Heart right ventricle (tissue), 16 donors: ENCODE results near the gene GDAP1L1. TPM values are rescaled to one million over a fixed set of nuclear protein-coding genes. Genes with fewer than 3 reads are reported as not detected.
A peak's percentile ranks its signal among the peaks of the same experiment; 100 is the strongest.

Source experiments
- ATAC-seq, 8 donors: fragments of 200-7000 bp; cut with Tn5 transposase; one replicate each; pipeline ENCODE4 v1.9.1; 2020; ENCODE audit warnings: mild to moderate bottlenecking in 8 of 8, moderate library complexity in 8 of 8, moderate number of reproducible peaks in 1 of 8
- DNase-seq, 2 donors: peaks; one replicate each; pipeline ENCODE4 v3.0.0-alpha.2; 2020
- H3K27ac ChIP-seq, 10 donors: fragments of 200-600 bp; sonication (generic) in 2 of 10; one replicate each; pipeline versions ENCODE4 v1.5.0 to v1.8.0; 2020 to 2022; ENCODE audit warnings: mild to moderate bottlenecking in 3 of 10
- H3K27me3 ChIP-seq, 7 donors: fragments of 200-600 bp; one replicate each; pipeline ENCODE4 v1.8.0; 2021 to 2022; ENCODE audit warnings: mild to moderate bottlenecking in 2 of 7
- H3K36me3 ChIP-seq, 9 donors: fragments of 200-600 bp; sonication (generic) in 1 of 9; one replicate each; pipeline versions ENCODE4 v1.5.0 to v1.8.0; 2020 to 2022; ENCODE audit warnings: mild to moderate bottlenecking in 2 of 9
- H3K4me1 ChIP-seq, 9 donors: fragments of 200-600 bp; sonication (generic) in 1 of 9; one replicate each; pipeline versions ENCODE4 v1.5.0 to v1.8.0; 2020 to 2022; ENCODE audit warnings: mild to moderate bottlenecking in 4 of 9
- H3K4me3 ChIP-seq, 10 donors: fragments of 200-600 bp; sonication (generic) in 2 of 10; one replicate each; pipeline versions ENCODE4 v1.5.0 to v1.8.0; 2020 to 2022; ENCODE audit warnings: mild to moderate bottlenecking in 7 of 10, moderate library complexity in 2 of 10
- H3K9me3 ChIP-seq, 11 donors: fragments of 200-600 bp in 10 of 11; sonication (generic) in 2 of 11; one replicate each; pipeline versions ENCODE4 v1.5.0 to v1.8.0; 2013 to 2022; ENCODE audit warnings: mild to moderate bottlenecking in 2 of 11, control low read depth in 1 of 11, moderate library complexity in 1 of 11
- WGBS, 2 donors: extraction: QIAGEN DNeasy Blood & Tissue Kit; methylation state at CpG; one replicate each; pipeline ENCODE4 v1.1.7; 2013; ENCODE audit warnings: inconsistent platforms in 1 of 2; 5-methylcytosine and 5-hydroxymethylcytosine counted together
- intact Hi-C, 10 donors: fragments of 100-400 bp; cut with DNase I; formaldehyde crosslinking; loops; one replicate each; pipeline versions ENCODE4 v1.11.1 to v1.14.2; 2022
- long read RNA-seq, 3 donors: library from polyadenylated mRNA; unstranded; transcript quantifications; one replicate each; pipeline ENCODE4 v2.0.0, GENCODE V29; 2020 to 2021
- polyA plus RNA-seq, 2 donors: library from polyadenylated mRNA; stranded (reverse); fragments of 200-250 nt; gene quantifications; one replicate each; pipeline ENCODE4 v1.2.3, GENCODE V29; 2013
- total RNA-seq, 10 donors: library from RNA; stranded (reverse); fragmentation: NEBNext Ultra II Directional in 3 of 10; extraction: Animal tissue kit (Norgen Biotek cat#: 25700) in 3 of 10; gene quantifications; one replicate each; pipeline versions ENCODE4 v1.2.1 to v1.2.4, GENCODE V29; 2021 to 2023
- TF ChIP-seq, protein P1 (sequence below), 9 donors: fragments of 200-600 bp; sonication (generic) in 2 of 9; IDR thresholded peaks; one replicate each; pipeline versions ENCODE4 v1.5.0 to v1.8.0; 2021 to 2022; ENCODE audit warnings: antibody characterized with exemption in 9 of 9, mild to moderate bottlenecking in 5 of 9, moderate library complexity in 1 of 9
- donor health status: Arrhythmogenic right ventricular cardiomyopathy.
- donor health status: ischemic (EF 13 %, LVEDD 7.1; RV severe dilation, severe dysfunction).
- donor health status: healthy with polysubstance abuse.
- donor health status: DM: no; HTN: yes; CAD: no.
- donor health status: DM: no; HTN: no; CAD: no.
- donor health status: ischemic (EF 25% LVEDD 6.9; RV normal size, moderate dysfunction).
- donor health status: ischemic (EF 25% LVEDD 5.7; RV mildly dilated, moderate dysfunction).
- donor health status: healthy.
- donor health status: DM: yes; HTN: yes; CAD: no.
- donor health status: Ischemic cardiomyopathy.
- donor health status: ischemic (EF 35%, LVEDD 5.7; RV mildly dilated, moderate dysfunction).
- donor health status: nonischemic (EF 11% LVEDD 7.7; RV severe dilation, severe dysfunction).
- donor health status: DM: yes; HTN: yes; CAD: no.
- donor health status: PGD.
- donor health status: ischemic (EF 29% LVEDD 5.4; RV normal size, mild dysfunction).
- donor health status: nonischemic (EF 23%, LVEDD 6.1; RV moderate dilation, normal function).

The GDAP1L1 gene
- under 1 TPM in 8 of 10 donors, not detected in 2; 0.09 to 0.71 (median 0.31) TPM for total RNA-seq
- polyA plus RNA-seq: under 1 TPM; 0.35 to 0.66 TPM
- long read RNA-seq, donor 1, partial matches to known transcripts: 0 of 2 reads
- long read RNA-seq, donor 1, other reads (novel, unspliced or antisense): 2 of 2 reads
- long read RNA-seq, donor 2, partial matches to known transcripts: 0 of 1 reads
- long read RNA-seq, donor 2, other reads (novel, unspliced or antisense): 1 of 1 reads
- long read RNA-seq, donor 3: 0 reads

GRCh38 chr20:44247131-44247571 is at the start of gene GDAP1L1:
GDAP1L1 (plus strand) TSS chr20:44247308; CDS start chr20:44247335, 27 bp downstream.
- ATAC-seq: peak; percentile 60 to 86 (median 77)

GRCh38 chr20:44198872-44199271 is 48.2 kb upstream of the GDAP1L1 start:
- no peak overlapping the region for H3K27ac ChIP-seq
- H3K36me3 ChIP-seq: peaks cover 0 to 86% (median 36%) of the 10 kb centered on the region in 9 donors
- no peaks in the 10 kb centered on the region for H3K9me3 ChIP-seq
- 90 to 92% methylated on average over 4 of the region's 4 CpGs for WGBS, 2 donors
- no peak overlapping the region for H3K4me3 ChIP-seq
- ATAC-seq (no peak), DNase-seq (no peak)
- intact Hi-C loops: no loop called here
- TF ChIP-seq, protein P1, sequence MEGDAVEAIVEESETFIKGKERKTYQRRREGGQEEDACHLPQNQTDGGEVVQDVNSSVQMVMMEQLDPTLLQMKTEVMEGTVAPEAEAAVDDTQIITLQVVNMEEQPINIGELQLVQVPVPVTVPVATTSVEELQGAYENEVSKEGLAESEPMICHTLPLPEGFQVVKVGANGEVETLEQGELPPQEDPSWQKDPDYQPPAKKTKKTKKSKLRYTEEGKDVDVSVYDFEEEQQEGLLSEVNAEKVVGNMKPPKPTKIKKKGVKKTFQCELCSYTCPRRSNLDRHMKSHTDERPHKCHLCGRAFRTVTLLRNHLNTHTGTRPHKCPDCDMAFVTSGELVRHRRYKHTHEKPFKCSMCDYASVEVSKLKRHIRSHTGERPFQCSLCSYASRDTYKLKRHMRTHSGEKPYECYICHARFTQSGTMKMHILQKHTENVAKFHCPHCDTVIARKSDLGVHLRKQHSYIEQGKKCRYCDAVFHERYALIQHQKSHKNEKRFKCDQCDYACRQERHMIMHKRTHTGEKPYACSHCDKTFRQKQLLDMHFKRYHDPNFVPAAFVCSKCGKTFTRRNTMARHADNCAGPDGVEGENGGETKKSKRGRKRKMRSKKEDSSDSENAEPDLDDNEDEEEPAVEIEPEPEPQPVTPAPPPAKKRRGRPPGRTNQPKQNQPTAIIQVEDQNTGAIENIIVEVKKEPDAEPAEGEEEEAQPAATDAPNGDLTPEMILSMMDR (IDR thresholded peaks at IDR 0.05): no peak
- H3K27me3 ChIP-seq: no peaks in the 10 kb centered on the region
- peaks cover 0 to 30% (median 21%) of the 10 kb centered on the region in 9 donors for H3K4me1 ChIP-seq

More at GRCh38 chr20:44247131-44247571, at the start of gene GDAP1L1:
- Histone ChIP-seq H3K27me3 (peaks cover 0 to 28% (median 0%) of the 10 kb centered on the region in 7 donors), H3K27ac (no peak within 1 kb of the TSS), H3K9me3 (no peaks in the 10 kb centered on the region), H3K4me3 (peak within 1 kb of the TSS in 8 of 10 donors; percentile 22 to 47 (median 36)), H3K4me1 (peaks cover 0 to 18% (median 13%) of the 10 kb centered on the region in 9 donors), H3K36me3 (no peaks in the 10 kb centered on the region)
- intact Hi-C loops: no loop called here
- 2 to 3% methylated on average over 27 to 32 of the region's 32 CpGs for WGBS, 2 donors
- DNase-seq: peak; percentile 26 to 32
- TF ChIP-seq, protein P1 (IDR thresholded peaks at IDR 0.05): no peak

GRCh38 chr20:44199877-44200276 is 47.2 kb upstream of the GDAP1L1 start:
- Histone ChIP-seq H3K9me3 (no peaks in the 10 kb centered on the region), H3K27ac (peak overlapping the region in 1 of 10 donors; percentile 26), H3K36me3 (peaks cover 0 to 91% (median 42%) of the 10 kb centered on the region in 9 donors), H3K4me3 (no peak overlapping the region), H3K4me1 (peaks cover 0 to 40% (median 31%) of the 10 kb centered on the region in 9 donors), H3K27me3 (no peaks in the 10 kb centered on the region)
- TF ChIP-seq, protein P1 (IDR thresholded peaks at IDR 0.05): no peak
- DNase-seq (no peak), ATAC-seq (peak in 2 of 8 donors; percentile 11 to 51)
- 79 to 87% methylated on average over 4 of the region's 4 CpGs for WGBS, 2 donors
- intact Hi-C loops: no loop called here

- Histone ChIP-seq H3K9me3 (no peaks in the 10 kb centered on the region), H3K4me3 (no peak overlapping the region), H3K27me3 (no peaks in the 10 kb centered on the region), H3K36me3 (peaks cover 0 to 92% (median 44%) of the 10 kb centered on the region in 9 donors), H3K27ac (peak overlapping the region in 2 of 10 donors; percentile 26 to 64), H3K4me1 (peaks cover 0 to 45% (median 32%) of the 10 kb centered on the region in 9 donors)
- 68 to 78% methylated on average over 4 of the region's 4 CpGs for WGBS, 2 donors
- no peak for DNase-seq
- TF ChIP-seq, protein P1 (IDR thresholded peaks at IDR 0.05): no peak
- ATAC-seq: no peak
- intact Hi-C loops: no loop called here
These were observed 46.7 kb upstream of the GDAP1L1 start for GRCh38 chr20:44200371-44200770.
